MM.1S (cell line): ENCODE results near the gene SERTAD2.

Source experiments
- DNase-seq: peaks from one replicate; pipeline ENCODE4 v3.0.0-alpha.2; 2015
- H2AFZ ChIP-seq: fragments of 300-600 bp; sonication (generic); 2 replicates; pipeline ENCODE4 v1.6.0; 2016; ENCODE audit warnings: antibody characterized with exemption, low read length
- H3F3A ChIP-seq: fragments of 300-600 bp; sonication (generic); 2 replicates; pipeline ENCODE4 v1.6.1; 2016; ENCODE audit warnings: mild to moderate bottlenecking, antibody characterized with exemption, low read length, moderate library complexity, mixed read lengths; ENCODE audit not compliant: insufficient read depth
- H3K27ac ChIP-seq: fragments of 300-600 bp; sonication (generic); 2 replicates; pipeline ENCODE4 v1.5.1; 2016; ENCODE audit warnings: mild to moderate bottlenecking, low read length
- H3K27me3 ChIP-seq: fragments of 300-600 bp; sonication (generic); replicated peaks from 2 replicates; pipeline ENCODE4 v1.6.0; 2016; ENCODE audit warnings: low read length; ENCODE audit not compliant: insufficient read depth
- H3K36me3 ChIP-seq: fragments of 300-600 bp; sonication (generic); replicated peaks from 2 replicates; pipeline ENCODE4 v1.6.1; 2016; ENCODE audit warnings: mild to moderate bottlenecking, low read length, mixed read lengths; ENCODE audit not compliant: insufficient read depth
- H3K4me1 ChIP-seq: fragments of 300-600 bp; sonication (generic); 2 replicates; pipeline ENCODE4 v1.6.1; 2016; ENCODE audit warnings: low read length, mixed read lengths
- H3K4me2 ChIP-seq: fragments of 300-600 bp; sonication (generic); 2 replicates; pipeline ENCODE4 v1.6.0; 2016; ENCODE audit warnings: low read depth, low read length
- H3K4me3 ChIP-seq: fragments of 300-600 bp; sonication (generic); 2 replicates; pipeline ENCODE4 v1.5.1; 2016; ENCODE audit warnings: low read length, mixed read lengths
- H3K79me2 ChIP-seq: fragments of 300-600 bp; sonication (generic); 2 replicates; pipeline ENCODE4 v1.6.1; 2016; ENCODE audit warnings: mixed run types, low read length, mixed read lengths
- H3K9ac ChIP-seq: fragments of 300-600 bp; sonication (generic); 2 replicates; pipeline ENCODE4 v1.6.1; 2016; ENCODE audit warnings: low read length, mixed read lengths
- H3K9me2 ChIP-seq: fragments of 300-600 bp; sonication (generic); replicated peaks from 2 replicates; pipeline ENCODE4 v1.6.1; 2016; ENCODE audit warnings: mild to moderate bottlenecking, low read length, mixed read lengths; ENCODE audit not compliant: insufficient read depth
- H3K9me3 ChIP-seq: fragments of 300-600 bp; sonication (generic); replicated peaks from 2 replicates; pipeline ENCODE4 v1.6.1; 2016; ENCODE audit warnings: mild to moderate bottlenecking, low read length, mixed read lengths; ENCODE audit not compliant: insufficient read depth
- H4K20me1 ChIP-seq: fragments of 300-600 bp; sonication (generic); 2 replicates; pipeline ENCODE4 v1.6.1; 2016; ENCODE audit warnings: mild to moderate bottlenecking, low read length, moderate library complexity, mixed read lengths; ENCODE audit not compliant: insufficient read depth
- CTCF ChIP-seq: fragments of 300-600 bp; sonication (generic); IDR thresholded peaks from 2 replicates; pipeline ENCODE4 v1.5.1; 2016; ENCODE audit warnings: antibody characterized with exemption, low read length, mixed read lengths
- EZH2 ChIP-seq: fragments of 300-600 bp; sonication (generic); optimal IDR thresholded peaks from 2 replicates; pipeline ENCODE3; 2017; ENCODE audit warnings: low read depth, mild to moderate bottlenecking, antibody characterized with exemption, low read length, mixed read lengths
- EZH2phosphoT487 ChIP-seq: fragments of 300-600 bp; sonication (generic); IDR thresholded peaks from 2 replicates; pipeline ENCODE4 v1.6.1; 2018; ENCODE audit warnings: antibody characterized with exemption, low read length

Gene SERTAD2

GRCh38 chr2:64626963-64627760, 26.6 kb downstream of the SERTAD2 start:
- no peak overlapping the region for H2AFZ ChIP-seq
- no peaks in the 10 kb centered on the region for H3K36me3 ChIP-seq
- TF ChIP-seq CTCF (no peak), EZH2phosphoT487 (no peak), EZH2 (no peak)
- peaks cover 16% of the 10 kb centered on the region for H3K79me2 ChIP-seq
- H3K4me3 ChIP-seq: no peak overlapping the region
- H3K4me1 ChIP-seq: no peaks in the 10 kb centered on the region
- no peaks in the 10 kb centered on the region for H3K9me3 ChIP-seq
- H3F3A ChIP-seq: no peaks in the 10 kb centered on the region; the same call in 1 of the 2 replicates
- no peak overlapping the region for H3K27ac ChIP-seq
- H4K20me1 ChIP-seq: no peaks in the 10 kb centered on the region
- no peak overlapping the region for H3K9ac ChIP-seq
- DNase-seq: no peak
- no peaks in the 10 kb centered on the region for H3K9me2 ChIP-seq
- H3K27me3 ChIP-seq: no peaks in the 10 kb centered on the region
- no peak overlapping the region for H3K4me2 ChIP-seq

GRCh38 chr2:64626146-64626809, 27.4 kb downstream of the SERTAD2 start:
- H3K79me2 ChIP-seq: peaks cover 8% of the 10 kb centered on the region; the same call in 1 of the 2 replicates
- H3K4me1 ChIP-seq: no peaks in the 10 kb centered on the region
- H3K9ac ChIP-seq: no peak overlapping the region
- H2AFZ ChIP-seq: no peak overlapping the region
- H3K4me3 ChIP-seq: no peak overlapping the region
- no peak for DNase-seq
- no peaks in the 10 kb centered on the region for H3K27me3 ChIP-seq
- H3F3A ChIP-seq: no peaks in the 10 kb centered on the region; the same call in 1 of the 2 replicates
- H3K9me3 ChIP-seq: no peaks in the 10 kb centered on the region
- H3K9me2 ChIP-seq: no peaks in the 10 kb centered on the region
- no peaks in the 10 kb centered on the region for H3K36me3 ChIP-seq
- no peak overlapping the region for H3K4me2 ChIP-seq
- no peak for TF ChIP-seq EZH2phosphoT487
- no peak for TF ChIP-seq EZH2
- no peak for TF ChIP-seq CTCF
- H3K27ac ChIP-seq: no peak overlapping the region
- no peaks in the 10 kb centered on the region for H4K20me1 ChIP-seq

GRCh38 chr2:64625299-64626145, 28.2 kb downstream of the SERTAD2 start:
- Histone ChIP-seq H3K79me2 (0 out of 2 replicates have a peak, but pooled peaks cover under 1% of the 10 kb centered on the region), H3K4me2 (no peak overlapping the region), H3K9ac (no peak overlapping the region), H3K4me1 (no peaks in the 10 kb centered on the region), H3K27ac (no peak overlapping the region), H3K36me3 (no peaks in the 10 kb centered on the region), H3K9me2 (no peaks in the 10 kb centered on the region), H4K20me1 (no peaks in the 10 kb centered on the region), H3F3A (no peaks in the 10 kb centered on the region; the same call in 1 of the 2 replicates), H3K27me3 (no peaks in the 10 kb centered on the region), H3K4me3 (no peak overlapping the region), H3K9me3 (no peaks in the 10 kb centered on the region), H2AFZ (no peak overlapping the region)
- TF ChIP-seq CTCF: no peak
- DNase-seq: no peak
